Hematopoietic multipotent progenitor cell treated with erythropoietin and hydrocortisone succinate and interleukin-3 and kit ligand, for 4 days (in vitro differentiated cells): ENCODE results near the gene CACNA1S.

Source experiments
- DNase-seq: peaks from one replicate; pipeline ENCODE4 v3.0.0-alpha.2; 2015

The CACNA1S gene

GRCh38 chr1:201140235-201140940, 28.2 kb upstream of the CACNA1S start:
- no peak for DNase-seq

- DNase-seq, result no peak
These were observed 27.5 kb upstream of the CACNA1S start for GRCh38 chr1:201139756-201140155.

- no peak for DNase-seq
These were observed 27.1 kb upstream of the CACNA1S start for GRCh38 chr1:201139306-201139705.

DNA sequence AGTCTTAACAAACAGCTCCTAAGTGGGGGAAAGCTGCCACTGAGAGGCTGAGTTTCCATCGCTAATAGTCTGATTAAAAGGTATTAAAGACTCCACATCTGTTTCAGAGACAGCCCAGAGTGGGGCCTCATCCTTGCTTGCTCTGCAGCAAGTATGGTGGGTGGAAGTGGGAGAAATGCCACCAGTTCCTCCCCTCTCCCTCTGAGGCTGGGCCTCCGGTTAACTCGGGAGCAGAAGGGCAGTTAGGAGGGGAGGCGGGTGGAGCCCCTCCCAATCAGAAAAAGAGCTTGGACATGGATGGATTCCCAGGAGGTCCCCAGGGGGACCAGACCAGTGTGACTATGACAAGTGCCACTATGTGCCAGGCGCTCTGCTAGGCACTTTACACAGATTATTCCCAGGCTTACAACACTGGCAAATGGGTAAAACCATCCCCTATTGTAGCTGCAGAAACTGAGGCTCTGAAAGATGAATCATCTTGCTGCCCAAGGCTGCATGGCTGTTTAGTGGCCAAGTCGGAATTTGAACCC, 26.1 kb upstream of the CACNA1S start:
- DNase-seq, result no peak

GRCh38 chr1:201137579-201138310, 25.5 kb upstream of the CACNA1S start:
- peak; percentile 7 for DNase-seq

DNA sequence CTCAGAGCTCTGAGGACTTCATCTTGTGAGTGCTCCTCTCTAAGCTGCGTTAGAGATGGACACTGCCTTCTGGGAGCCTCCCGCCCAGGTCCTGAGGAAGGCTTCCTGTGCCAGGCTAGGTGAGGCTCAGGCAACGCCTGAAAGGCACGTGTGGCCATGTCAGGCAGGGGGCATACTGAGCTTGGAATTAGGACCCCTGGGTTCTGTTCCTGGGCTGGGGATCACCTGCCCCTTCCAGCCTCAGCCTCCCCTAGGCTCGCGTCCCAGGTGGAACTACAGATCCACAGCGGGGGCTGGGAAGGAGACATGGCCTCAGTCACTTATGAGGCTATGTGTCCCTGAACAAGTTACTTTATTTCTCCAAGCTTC, 24.8 kb upstream of the CACNA1S start:
- no peak for DNase-seq

DNA sequence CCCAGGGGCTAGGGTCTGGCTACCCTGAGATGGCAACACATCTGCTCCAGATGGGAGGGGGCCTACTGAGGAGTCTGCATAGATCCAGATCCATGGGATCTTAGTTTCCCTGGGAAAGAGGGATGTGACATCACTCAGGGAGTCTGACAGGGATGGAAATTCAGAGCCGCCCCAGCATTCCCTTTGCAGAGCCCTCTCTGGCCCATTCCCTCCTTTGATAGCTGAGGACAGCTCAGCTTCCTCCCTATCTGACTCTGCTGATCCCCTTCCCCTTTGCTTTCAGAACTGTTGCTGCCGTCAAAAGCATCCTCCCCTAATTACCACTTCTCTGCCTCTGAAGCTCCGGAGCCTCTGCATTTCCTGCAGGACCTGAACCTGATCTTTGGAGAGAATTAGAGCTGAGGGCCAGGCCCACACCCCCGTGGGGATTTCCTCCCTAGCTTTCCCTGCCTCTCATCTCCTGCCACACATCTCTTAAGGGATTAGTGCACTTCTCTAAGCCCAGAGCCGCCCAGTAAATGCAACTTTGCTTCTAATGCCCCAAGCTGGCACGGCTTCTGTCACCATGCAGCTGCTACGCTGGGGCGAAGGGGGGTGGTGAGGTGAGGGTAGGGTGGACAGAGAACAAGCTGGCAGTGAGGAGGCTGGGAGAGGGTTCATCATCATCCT, 24.3 kb upstream of the CACNA1S start:
- no peak for DNase-seq

- no peak for DNase-seq
These were observed 22.2 kb upstream of the CACNA1S start for GRCh38 chr1:201134405-201134804.

DNA sequence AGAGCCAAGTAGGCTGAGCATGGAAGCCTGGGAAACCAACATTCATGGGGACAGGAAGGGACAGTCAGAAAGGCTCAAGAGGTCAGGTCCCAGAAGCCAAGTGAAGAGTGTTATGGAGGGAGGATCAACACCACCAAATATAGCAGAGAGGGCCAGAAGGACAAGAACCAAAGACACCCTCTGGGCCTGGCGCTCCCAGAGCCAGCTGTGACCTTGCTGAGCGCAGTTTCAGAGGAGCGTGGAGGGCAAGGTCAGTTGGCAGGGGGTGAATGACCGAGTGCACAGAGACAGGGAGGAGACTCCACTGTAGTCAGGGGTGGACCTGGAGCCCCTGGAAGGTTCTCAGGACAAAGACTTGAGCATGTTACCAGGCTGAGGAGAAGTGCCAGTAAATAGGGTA, 19.2 kb upstream of the CACNA1S start:
- no peak for DNase-seq

DNA sequence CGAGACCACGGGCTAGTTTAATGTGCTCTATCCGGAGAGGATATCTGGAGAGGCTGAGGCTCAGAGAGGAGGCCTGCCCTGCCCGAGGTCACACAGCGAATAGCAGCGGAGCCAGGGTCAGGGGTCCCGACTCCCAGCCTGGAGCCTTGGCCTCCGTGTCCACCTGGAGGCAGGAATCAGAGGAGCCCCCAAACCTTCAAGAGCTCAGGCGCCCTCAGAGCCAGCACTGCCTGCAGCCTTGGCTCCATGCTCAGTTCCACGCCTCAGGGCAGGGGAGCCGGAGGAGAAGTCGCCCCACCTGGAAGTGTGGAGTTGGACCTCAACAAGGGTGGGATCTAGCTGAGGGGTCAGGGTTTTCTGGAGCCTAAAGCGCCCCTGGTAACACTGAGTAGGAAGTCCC, 16.7 kb upstream of the CACNA1S start:
- no peak for DNase-seq

- DNase-seq, result no peak
These were observed 16.2 kb upstream of the CACNA1S start for GRCh38 chr1:201128476-201128875.

- DNase-seq, result no peak
These were observed 15.7 kb upstream of the CACNA1S start for GRCh38 chr1:201127755-201128455.

GRCh38 chr1:201126832-201127754, 14.9 kb upstream of the CACNA1S start, which contains the start of gene ASCL5:
Gene ASCL5, minus strand, starts transcription at chr1:201127184. Its CDS starts 11,812 bp downstream, at chr1:201115372.
- no peak for DNase-seq

GRCh38 chr1:201126463-201126831, 14.2 kb upstream of the CACNA1S start:
- no peak for DNase-seq

GRCh38 chr1:201125800-201126199, 13.6 kb upstream of the CACNA1S start:
- no peak for DNase-seq

DNA sequence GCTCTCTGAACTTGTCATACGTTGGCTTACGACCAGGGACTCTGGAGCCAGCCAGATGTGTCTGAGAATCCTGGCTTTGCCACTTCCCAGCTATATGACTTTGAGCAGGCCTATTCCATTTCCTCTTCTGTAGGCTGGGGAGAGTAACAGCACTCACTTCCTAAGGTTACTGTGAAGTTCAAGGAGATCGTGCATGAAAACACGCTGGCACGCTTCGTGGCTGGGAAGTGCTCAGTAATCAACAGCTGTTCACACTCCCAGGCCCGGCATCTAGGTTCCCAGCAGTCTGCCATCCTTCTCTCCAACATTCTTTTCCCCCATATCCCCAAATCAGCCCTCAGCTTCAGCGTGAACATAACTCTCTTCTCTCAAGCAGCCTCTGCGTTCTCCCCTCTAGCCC, 12.8 kb upstream of the CACNA1S start:
- no peak for DNase-seq

- no peak for DNase-seq
These were observed 11.6 kb upstream of the CACNA1S start for GRCh38 chr1:201123866-201124265.

DNA sequence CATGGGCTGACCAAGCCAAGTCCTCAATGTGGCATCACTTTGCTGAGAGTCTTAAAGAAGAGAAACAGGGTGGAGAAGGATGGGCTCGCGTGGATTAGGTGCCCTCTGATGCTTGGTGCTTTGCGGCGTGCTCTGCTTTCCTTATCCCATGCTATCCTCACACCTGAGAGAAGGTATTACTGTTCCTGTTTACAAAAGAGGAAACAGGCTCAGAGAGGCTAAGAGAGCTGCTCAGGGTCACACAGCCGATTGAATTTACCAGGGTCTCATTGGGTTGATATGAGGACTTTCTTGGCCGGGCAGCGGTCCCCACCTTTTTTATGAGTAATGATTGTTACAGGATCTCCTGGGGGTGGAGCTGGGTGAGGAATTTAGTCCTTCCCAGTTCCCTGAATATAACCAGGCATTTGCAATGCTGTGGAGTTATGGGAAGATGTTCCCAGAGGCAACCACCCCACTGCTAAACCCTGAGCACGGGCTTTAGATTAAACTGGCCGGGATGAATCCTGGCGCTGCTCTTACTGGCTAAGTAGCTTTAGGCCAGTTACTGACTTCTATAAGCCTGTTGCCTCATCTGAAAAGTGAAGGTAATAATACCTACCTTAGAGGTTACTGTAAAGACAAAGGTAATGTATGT, 10.2 kb upstream of the CACNA1S start:
- DNase-seq, result no peak

DNA sequence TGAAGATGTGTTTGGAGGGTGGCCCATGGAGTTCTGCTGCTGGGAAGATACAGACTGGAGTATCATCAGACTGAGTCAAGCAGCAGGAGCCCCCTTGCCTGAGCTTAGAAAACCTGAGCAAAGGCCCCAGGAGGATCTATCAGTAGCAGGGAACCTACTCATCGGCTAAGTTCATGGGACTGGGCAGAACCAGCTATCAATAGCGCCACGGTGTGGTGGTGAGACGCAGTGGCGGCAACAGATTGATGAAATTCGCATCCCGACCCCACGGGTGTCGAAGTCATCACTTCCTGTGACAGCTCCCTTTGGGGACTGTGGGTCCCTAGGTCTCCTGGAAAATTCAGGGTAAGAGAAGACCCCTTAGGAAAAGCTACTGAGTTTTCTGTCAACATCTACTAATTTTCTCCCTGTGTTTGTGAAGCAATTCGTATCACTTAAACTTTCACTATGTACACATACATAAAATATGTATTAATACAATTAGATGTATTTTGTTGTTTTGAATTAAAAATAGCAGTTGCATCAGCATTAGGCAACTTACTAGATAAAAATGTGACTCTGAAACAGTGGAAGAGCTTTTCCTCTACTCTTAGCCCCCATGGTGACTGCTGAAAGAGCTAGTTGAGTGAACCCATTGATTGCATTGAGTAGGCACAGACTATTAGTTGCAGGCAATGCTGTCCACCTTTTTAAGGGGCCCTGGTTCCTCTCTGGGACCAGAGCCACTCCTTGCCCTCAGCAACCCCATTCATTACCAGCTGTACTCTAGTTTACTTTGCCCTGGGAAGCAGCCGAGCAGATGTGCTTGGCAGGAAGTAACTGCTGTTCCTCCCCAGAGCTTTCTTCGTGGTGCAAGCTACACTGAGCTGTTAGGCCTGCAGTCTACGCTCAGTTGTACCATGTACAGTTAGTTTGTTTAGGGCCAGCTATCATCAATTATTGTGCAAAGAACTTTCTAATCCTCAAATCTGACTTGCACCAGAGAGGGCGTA, 7.3 kb upstream of the CACNA1S start:
- peak; percentile 71 for DNase-seq

DNA sequence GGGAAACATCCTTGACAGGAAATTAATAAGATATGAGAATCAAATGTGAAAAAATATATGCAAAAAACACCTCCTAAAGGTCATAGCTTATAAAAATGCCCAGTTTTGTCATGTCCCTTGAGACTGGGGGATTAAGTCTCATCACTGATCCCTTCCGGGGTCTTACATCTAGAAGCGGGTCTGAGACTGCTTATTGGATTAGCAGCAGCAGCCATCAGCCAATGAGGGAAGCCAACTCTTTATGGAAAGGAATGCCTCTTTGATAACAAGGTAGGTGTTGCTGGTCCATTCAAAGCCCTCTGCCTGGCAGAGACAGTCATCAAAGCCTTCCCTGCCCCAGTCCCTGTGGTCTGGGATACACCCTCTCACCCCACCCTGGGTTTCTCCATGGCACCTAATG, 3.9 kb upstream of the CACNA1S start:
- no peak for DNase-seq
